ENCODE data around the gene ATRN.

The ATRN gene

DNA sequence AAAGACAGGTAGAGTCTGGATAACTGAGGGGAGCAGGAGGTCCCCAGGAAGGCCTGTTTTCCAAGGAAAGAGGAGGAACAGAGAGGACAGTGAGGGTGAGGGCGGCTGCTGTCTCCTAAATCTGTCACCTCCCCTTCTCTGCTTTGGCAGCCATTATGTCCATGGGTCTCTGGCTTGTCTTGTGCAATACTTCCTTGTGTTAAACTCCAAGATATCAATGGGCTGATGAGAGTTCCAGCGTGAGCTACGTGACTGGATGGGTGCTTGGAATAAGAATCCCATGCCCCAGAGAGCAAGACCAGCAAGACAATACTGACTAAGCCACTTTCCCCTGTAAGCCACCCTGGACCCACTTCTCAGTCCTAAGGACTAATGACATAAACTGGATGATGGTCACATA is 37.1 kb upstream of the ATRN start:
- TF ChIP-seq, protein P1, sequence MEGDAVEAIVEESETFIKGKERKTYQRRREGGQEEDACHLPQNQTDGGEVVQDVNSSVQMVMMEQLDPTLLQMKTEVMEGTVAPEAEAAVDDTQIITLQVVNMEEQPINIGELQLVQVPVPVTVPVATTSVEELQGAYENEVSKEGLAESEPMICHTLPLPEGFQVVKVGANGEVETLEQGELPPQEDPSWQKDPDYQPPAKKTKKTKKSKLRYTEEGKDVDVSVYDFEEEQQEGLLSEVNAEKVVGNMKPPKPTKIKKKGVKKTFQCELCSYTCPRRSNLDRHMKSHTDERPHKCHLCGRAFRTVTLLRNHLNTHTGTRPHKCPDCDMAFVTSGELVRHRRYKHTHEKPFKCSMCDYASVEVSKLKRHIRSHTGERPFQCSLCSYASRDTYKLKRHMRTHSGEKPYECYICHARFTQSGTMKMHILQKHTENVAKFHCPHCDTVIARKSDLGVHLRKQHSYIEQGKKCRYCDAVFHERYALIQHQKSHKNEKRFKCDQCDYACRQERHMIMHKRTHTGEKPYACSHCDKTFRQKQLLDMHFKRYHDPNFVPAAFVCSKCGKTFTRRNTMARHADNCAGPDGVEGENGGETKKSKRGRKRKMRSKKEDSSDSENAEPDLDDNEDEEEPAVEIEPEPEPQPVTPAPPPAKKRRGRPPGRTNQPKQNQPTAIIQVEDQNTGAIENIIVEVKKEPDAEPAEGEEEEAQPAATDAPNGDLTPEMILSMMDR (IDR thresholded peaks at IDR 0.05; ENCODE audit: low read depth, low read length), result no peak
- no peak for DNase-seq (ENCODE audit: extremely low read depth, low read depth)

DNA sequence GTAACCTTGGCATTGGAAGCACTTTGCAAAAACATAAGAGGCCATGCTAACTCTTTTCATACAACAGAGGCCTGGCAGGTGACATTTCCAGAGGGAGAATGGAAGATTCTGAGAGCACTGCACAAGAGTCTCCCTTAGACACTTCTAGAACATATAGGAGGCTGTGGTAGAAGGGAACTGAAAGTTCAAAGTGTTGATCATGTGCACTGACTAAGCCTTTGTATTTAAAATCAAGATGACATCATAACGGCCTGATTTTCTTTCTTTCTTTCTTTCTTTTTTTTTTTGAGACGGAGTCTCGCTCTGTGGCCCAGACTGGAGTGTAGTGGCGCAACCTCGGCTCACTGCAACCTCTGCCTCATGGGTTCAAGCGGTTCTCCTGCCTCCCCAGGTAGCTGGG is 36.6 kb upstream of the ATRN start:
- TF ChIP-seq, protein P1 (IDR thresholded peaks at IDR 0.05; ENCODE audit: low read depth, low read length), result no peak
- DNase-seq (ENCODE audit: extremely low read depth, low read depth), result no peak

- no peak for DNase-seq (ENCODE audit: extremely low read depth, low read depth)
- TF ChIP-seq, protein P1 (IDR thresholded peaks at IDR 0.05; ENCODE audit: low read depth, low read length), result no peak
These were observed 33.8 kb upstream of the ATRN start for GRCh38 chr20:3436864-3437574.

DNA sequence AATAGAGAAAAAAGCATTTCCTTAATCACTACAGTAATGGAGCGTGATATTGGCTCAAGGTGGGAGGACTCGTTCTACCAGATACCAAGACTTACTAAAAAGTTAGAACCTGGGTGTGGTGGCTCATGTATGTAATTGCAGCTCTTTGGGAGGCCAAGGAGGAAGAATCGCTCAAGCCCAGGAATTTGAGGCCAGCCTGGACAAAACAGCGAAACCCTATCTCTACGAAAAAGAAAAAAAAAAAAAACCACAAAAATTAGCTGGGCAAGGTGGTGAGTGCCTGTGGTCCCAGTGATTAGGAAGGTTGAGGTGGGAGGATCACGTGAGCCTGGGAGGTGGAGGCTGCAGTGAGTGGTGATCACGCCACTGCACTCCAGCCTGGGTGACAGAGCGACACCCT is 24.0 kb upstream of the ATRN start:
- no peak for DNase-seq (ENCODE audit: extremely low read depth, low read depth)
- TF ChIP-seq, protein P1 (IDR thresholded peaks at IDR 0.05; ENCODE audit: low read depth, low read length), result no peak

GRCh38 chr20:3447321-3447720 is 23.5 kb upstream of the ATRN start:
- TF ChIP-seq, protein P1 (IDR thresholded peaks at IDR 0.05; ENCODE audit: low read depth, low read length), result no peak
- no peak for DNase-seq (ENCODE audit: extremely low read depth, low read depth)

DNA sequence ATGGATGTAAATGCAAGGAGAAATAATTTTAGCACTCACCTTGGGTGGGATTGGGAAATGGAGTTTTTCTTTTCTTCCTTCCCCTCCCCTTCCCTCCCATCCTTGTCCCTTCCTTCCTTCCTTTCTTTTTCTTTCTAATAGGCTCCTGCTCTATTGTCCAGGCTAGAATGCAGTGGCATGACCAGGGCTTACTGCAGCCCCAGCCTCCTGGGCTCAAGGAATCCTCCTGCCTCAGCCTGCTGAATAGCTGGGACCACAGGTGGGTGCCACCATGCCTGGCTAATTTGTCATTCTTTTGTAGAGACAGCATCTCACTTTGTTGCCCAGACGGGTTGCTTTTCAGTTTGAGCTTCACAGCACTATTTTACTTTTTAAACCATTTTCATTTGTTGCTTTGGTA is 21.5 kb upstream of the ATRN start:
- no peak for DNase-seq (ENCODE audit: extremely low read depth, low read depth)
- TF ChIP-seq, protein P1 (IDR thresholded peaks at IDR 0.05; ENCODE audit: low read depth, low read length), result no peak

DNA sequence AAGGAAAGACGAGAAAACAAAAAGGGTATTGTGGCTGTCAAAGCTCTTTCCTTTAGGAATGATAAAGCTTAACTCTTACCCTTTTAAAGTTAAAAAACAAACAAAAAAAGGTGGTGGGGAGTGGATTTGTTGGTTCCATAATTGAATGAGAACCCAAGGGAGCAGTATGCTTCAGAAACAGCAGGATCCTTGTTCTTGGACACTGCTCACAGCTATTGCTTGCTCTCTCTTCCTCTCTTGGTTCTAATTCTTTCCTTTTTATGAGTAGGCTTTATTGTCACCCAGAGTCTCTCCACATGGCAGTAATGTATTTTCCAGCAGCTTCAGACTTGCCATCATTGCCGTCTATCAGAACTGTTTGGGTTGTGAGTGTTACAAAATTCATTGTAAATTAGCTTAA is 18.7 kb upstream of the ATRN start:
- TF ChIP-seq, protein P1 (IDR thresholded peaks at IDR 0.05; ENCODE audit: low read depth, low read length), result no peak
- DNase-seq (ENCODE audit: extremely low read depth, low read depth), result no peak
